GM18858 (cell line): ENCODE data around the gene SLC48A1.

Experiments
- ATAC-seq: cut with Tn5 transposase; IDR thresholded peaks from one replicate; pipeline ENCODE4 v1.9.1; 2021; ENCODE audit not compliant: unreplicated experiment

The SLC48A1 gene

GRCh38 chr12:47773062-47773857, at the start of gene SLC48A1:
Gene SLC48A1 (plus strand): TSS chr12:47773238. CDS start chr12:47773305, 67 bp downstream.
- ATAC-seq = peak; percentile 63

GRCh38 chr12:47725091-47725772, 47.8 kb upstream of the SLC48A1 start, which contains the start of gene ENDOU:
Gene ENDOU (minus strand): TSS chr12:47725490. CDS start chr12:47725413, 77 bp downstream.
- ATAC-seq = no peak

GRCh38 chr12:47725893-47726292, 47.1 kb upstream of the SLC48A1 start:
- ATAC-seq = peak; percentile 91

- ATAC-seq = no peak
Measured at GRCh38 chr12:47729233-47729632, 43.8 kb upstream of the SLC48A1 start.

- no peak for ATAC-seq
Measured at GRCh38 chr12:47730341-47730744, 42.7 kb upstream of the SLC48A1 start.

GRCh38 chr12:47731723-47732122, 41.3 kb upstream of the SLC48A1 start:
- ATAC-seq = no peak

GRCh38 chr12:47732504-47732903, 40.5 kb upstream of the SLC48A1 start:
- ATAC-seq = no peak

GRCh38 chr12:47733142-47733541, 39.9 kb upstream of the SLC48A1 start:
- no peak for ATAC-seq

GRCh38 chr12:47734725-47735480, 38.1 kb upstream of the SLC48A1 start:
- no peak for ATAC-seq

GRCh38 chr12:47735649-47736048, 37.4 kb upstream of the SLC48A1 start:
- ATAC-seq = no peak

- ATAC-seq = no peak
Measured at GRCh38 chr12:47736216-47736615, 36.8 kb upstream of the SLC48A1 start.

GRCh38 chr12:47736877-47737676, 36.0 kb upstream of the SLC48A1 start:
- no peak for ATAC-seq

GRCh38 chr12:47737936-47738594, 35.0 kb upstream of the SLC48A1 start:
- ATAC-seq = no peak

- ATAC-seq = no peak
Measured at GRCh38 chr12:47739297-47739696, 33.7 kb upstream of the SLC48A1 start.

- ATAC-seq = peak; percentile 42
Measured at GRCh38 chr12:47739979-47740378, 33.1 kb upstream of the SLC48A1 start.

GRCh38 chr12:47740606-47741339, 32.3 kb upstream of the SLC48A1 start:
- ATAC-seq = no peak

GRCh38 chr12:47741340-47741703, 31.7 kb upstream of the SLC48A1 start:
- ATAC-seq = peak; percentile 44

GRCh38 chr12:47742253-47742825, 30.7 kb upstream of the SLC48A1 start:
- no peak for ATAC-seq

GRCh38 chr12:47743311-47743860, 29.7 kb upstream of the SLC48A1 start:
- no peak for ATAC-seq
